HG02938 (cell line): ENCODE results near the gene SAYSD1.

Experiments used
- ATAC-seq: cut with Tn5 transposase; IDR thresholded peaks from one replicate; pipeline ENCODE4 v1.9.1; 2021; ENCODE audit warnings: mild to moderate bottlenecking, moderate library complexity; ENCODE audit not compliant: unreplicated experiment

Gene SAYSD1

GRCh38 chr6:39108041-39108839, 6.7 kb downstream of the SAYSD1 start:
- no peak for ATAC-seq

- ATAC-seq = no peak
Measured at GRCh38 chr6:39107641-39108040, 7.3 kb downstream of the SAYSD1 start.

GRCh38 chr6:39107034-39107433, 8.0 kb downstream of the SAYSD1 start:
- no peak for ATAC-seq

- no peak for ATAC-seq
Measured at GRCh38 chr6:39104528-39104927, 10.5 kb downstream of the SAYSD1 start.

- ATAC-seq = no peak
Measured at GRCh38 chr6:39102821-39103136, 12.2 kb downstream of the SAYSD1 start.

- peak; percentile 64 for ATAC-seq
Measured at GRCh38 chr6:39102071-39102820, 12.7 kb downstream of the SAYSD1 start.

GRCh38 chr6:39100358-39100757, 14.6 kb downstream of the SAYSD1 start:
- no peak for ATAC-seq

- no peak for ATAC-seq
Measured at GRCh38 chr6:39095578-39095977, 19.4 kb downstream of the SAYSD1 start.

GRCh38 chr6:39093149-39093708, 21.8 kb downstream of the SAYSD1 start:
- no peak for ATAC-seq

- ATAC-seq = no peak
Measured at GRCh38 chr6:39092124-39092523, 22.9 kb downstream of the SAYSD1 start.

GRCh38 chr6:39091220-39091619, 23.8 kb downstream of the SAYSD1 start:
- ATAC-seq = no peak

- no peak for ATAC-seq
Measured at GRCh38 chr6:39090036-39090435, 24.9 kb downstream of the SAYSD1 start.

- ATAC-seq = no peak
Measured at GRCh38 chr6:39088331-39088730, 26.7 kb downstream of the SAYSD1 start.

- no peak for ATAC-seq
Measured at GRCh38 chr6:39087197-39087596, 27.8 kb downstream of the SAYSD1 start.

GRCh38 chr6:39086711-39087110, 28.3 kb downstream of the SAYSD1 start:
- ATAC-seq = no peak

- ATAC-seq = no peak
Measured at GRCh38 chr6:39086294-39086693, 28.7 kb downstream of the SAYSD1 start.

GRCh38 chr6:39085129-39085797, 29.7 kb downstream of the SAYSD1 start:
- ATAC-seq = no peak

GRCh38 chr6:39084506-39084905, 30.5 kb downstream of the SAYSD1 start:
- ATAC-seq = no peak

- ATAC-seq = no peak
Measured at GRCh38 chr6:39083231-39083634, 31.8 kb downstream of the SAYSD1 start.

GRCh38 chr6:39082310-39082709, 32.7 kb downstream of the SAYSD1 start:
- ATAC-seq = no peak

- no peak for ATAC-seq
Measured at GRCh38 chr6:39080246-39080875, 34.6 kb downstream of the SAYSD1 start.
